HFF-Myc (cell line): ENCODE measurements around the gene PPY.

ENCODE experiments used
- DNase-seq: peaks from one replicate; pipeline ENCODE4 v3.0.0-alpha.2; 2011; ENCODE audit warnings: low read depth; ENCODE audit errors: extremely low read depth
- H3K4me3 ChIP-seq: replicated peaks from 2 replicates; pipeline ENCODE4 v1.5.1; 2011; ENCODE audit warnings: low read depth, mild to moderate bottlenecking, control low read depth, low read length
- CTCF ChIP-seq: IDR thresholded peaks from 2 replicates; pipeline ENCODE4 v1.5.1; 2012; ENCODE audit warnings: mild to moderate bottlenecking, low read depth, low read length, control low read depth; ENCODE audit errors: missing control alignments

Gene PPY

DNA sequence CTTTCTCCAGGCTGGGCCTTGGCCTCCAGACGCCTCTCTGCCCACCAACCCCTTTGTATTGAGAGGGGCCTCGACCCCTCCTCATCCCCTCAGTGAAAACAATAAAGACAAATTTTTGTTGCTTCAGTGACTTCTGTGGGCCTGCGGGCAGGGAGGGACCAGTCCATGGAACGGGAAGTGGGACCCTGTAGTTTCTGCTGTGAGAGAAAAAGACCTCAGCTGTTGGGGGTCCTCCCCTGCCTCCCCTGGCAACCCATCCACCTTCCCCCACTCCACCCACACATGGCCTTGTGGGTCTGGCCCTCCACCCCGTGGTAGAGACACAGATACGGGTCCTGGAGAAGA lies 3.5 kb downstream of the PPY start:
- H3K4me3 ChIP-seq = no peak overlapping the region
- no peak for DNase-seq
- TF ChIP-seq CTCF = no peak

- no peak for DNase-seq
- TF ChIP-seq CTCF = no peak
- no peak overlapping the region for H3K4me3 ChIP-seq
Measured at GRCh38 chr17:43936434-43936833, 5.8 kb downstream of the PPY start.

DNA sequence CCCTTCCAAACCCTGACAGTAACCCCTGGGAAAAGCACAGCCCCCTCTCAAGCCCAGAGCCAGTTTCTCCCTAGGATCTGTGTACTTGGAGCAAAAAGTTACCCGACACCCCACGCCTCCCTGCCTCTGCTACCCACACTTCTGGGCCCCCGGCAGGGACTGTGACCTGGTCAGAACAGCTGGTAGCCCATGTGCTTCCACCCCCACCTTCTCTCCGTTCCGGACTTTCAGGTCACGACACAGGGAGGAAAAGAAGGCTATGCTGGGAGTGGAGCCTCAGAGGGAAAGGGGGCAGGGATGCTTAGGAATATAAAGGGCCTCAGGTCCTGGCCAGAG lies 6.4 kb downstream of the PPY start:
- no peak for TF ChIP-seq CTCF
- no peak overlapping the region for H3K4me3 ChIP-seq
- no peak for DNase-seq

DNA sequence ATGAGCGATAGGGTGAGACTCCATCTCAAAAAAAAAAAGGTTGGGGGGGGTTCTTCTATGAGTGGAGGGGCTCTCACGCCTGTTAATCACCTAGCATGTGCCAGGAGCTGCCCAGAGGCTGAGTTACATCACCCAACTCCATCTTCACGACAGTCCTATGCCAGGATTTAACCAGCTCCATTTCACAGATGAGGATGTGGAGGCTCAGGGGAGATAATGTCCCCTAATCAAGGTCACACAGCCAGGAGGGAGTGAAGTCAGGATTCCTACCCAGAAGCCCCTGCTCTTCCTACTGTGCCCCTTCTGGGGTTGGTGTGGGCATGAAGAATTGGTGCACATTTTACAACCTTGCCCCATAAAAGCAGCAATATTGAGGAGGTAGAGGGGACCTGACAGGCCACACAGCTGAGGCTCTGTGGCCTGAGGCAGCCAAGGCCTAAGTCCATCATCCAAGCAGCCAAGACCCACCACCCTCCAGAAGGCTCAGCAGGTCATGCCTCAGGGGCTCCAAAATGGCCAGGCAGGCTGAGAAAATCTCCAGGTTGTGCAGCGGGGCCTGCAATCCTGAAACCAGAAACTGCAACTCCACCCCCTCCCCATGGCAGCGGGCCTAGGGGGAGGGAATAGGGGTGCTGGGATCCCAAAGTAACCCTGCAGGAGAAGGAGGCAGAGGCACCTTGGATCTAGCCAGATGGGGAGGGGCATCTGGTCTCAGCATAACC lies 6.9 kb downstream of the PPY start:
- H3K4me3 ChIP-seq = no peak overlapping the region
- no peak for TF ChIP-seq CTCF
- DNase-seq = no peak

- no peak for DNase-seq
- TF ChIP-seq CTCF = no peak
Measured at GRCh38 chr17:43932923-43933322, 9.4 kb downstream of the PPY start.

GRCh38 chr17:43932357-43932756 lies 9.9 kb downstream of the PPY start:
- H3K4me3 ChIP-seq = no peak overlapping the region
- TF ChIP-seq CTCF = no peak
- DNase-seq = no peak

More at GRCh38 chr17:43932923-43933322, 9.4 kb downstream of the PPY start:
- no peak overlapping the region for H3K4me3 ChIP-seq

DNA sequence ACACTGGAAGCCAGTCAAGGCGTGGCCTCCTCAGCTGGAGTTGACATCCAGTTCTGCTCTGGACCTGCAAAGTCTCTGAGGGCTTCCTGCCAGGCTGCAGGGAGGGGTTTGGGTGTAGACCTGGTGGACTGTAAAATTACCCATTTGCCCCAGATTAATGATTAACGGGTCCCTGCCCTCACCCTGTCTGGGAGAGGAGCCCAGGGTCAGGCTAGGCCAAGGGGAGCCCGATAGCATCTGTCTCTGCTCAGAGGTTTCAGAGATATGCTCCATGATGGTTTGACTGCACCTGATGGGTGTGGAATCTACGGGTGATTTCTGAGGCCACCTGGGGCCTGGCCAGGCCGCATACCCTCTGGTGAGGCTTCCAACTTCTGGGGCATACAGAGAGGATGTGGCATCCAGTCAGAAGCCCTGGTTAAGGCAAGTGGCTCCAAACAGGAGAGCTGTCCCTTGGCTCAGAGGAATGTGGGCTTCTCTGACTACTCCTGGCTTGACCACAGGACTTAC lies 11.2 kb downstream of the PPY start:
- TF ChIP-seq CTCF = no peak
- H3K4me3 ChIP-seq = no peak overlapping the region
- no peak for DNase-seq
